Left renal pelvis (tissue), 4 donors: ENCODE results near the gene NUTM2B. TPM values are rescaled to one million over a fixed set of nuclear protein-coding genes. Genes with fewer than 3 reads are reported as not detected.
"Not testable (repeated sequence)": the region's sequence is repeated elsewhere in the genome, so short reads cannot be mapped to it uniquely, and the experiment has no call there.

Source experiments
- DNase-seq, 4 donors: peaks; one replicate each; pipeline ENCODE4 v3.0.0-alpha.2; 2013; ENCODE audit warnings: low read depth in 4 of 4, low spot score in 3 of 4
- polyA plus RNA-seq, 4 donors: library from polyadenylated mRNA; unstranded; fragments of 120-200 nt; gene quantifications; one replicate each; pipeline ENCODE4 v1.2.1, GENCODE V29; 2013; ENCODE audit not compliant: insufficient read length in 4 of 4

Gene NUTM2B
- polyA plus RNA-seq, 4 donors = 1.1 to 3.5 (median 1.9) TPM

DNA sequence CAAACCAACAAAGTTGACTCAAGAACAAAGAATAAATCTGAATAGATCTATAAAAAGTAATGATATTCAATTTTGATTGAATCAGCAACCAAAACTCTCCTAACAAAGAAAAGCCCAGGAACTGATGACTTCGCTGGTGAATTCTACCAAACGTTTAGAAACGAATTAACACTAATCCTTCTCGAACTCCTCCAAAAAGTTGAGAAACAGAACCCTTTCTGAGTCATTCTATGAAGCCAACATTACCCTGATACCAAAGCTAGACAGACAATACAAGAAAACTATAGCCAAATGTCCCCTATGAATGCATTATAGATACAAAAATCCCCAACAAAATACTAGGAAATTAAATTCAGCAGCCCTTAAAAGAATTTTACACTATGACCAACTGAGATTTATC, 17.0 kb downstream of the NUTM2B start:
- not testable (repeated sequence) for DNase-seq

DNA sequence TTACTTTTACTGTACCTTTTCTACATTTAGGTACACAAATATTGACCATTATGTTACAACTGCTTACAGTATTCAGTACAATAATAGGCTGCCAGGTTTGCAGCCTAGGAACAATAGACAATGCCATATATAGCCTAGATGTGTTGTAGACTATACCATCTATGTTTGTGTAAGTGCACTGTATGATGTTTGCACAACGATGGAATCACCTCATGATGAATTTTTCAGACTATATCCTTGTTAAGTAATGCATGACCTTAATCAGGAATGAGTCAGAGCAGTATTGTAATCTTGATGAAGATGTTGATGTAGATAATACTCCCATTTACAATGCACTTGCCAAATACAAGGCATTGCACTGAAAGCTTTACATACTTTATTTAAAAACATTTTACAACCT, 23.6 kb downstream of the NUTM2B start:
- not testable (repeated sequence) for DNase-seq

DNA sequence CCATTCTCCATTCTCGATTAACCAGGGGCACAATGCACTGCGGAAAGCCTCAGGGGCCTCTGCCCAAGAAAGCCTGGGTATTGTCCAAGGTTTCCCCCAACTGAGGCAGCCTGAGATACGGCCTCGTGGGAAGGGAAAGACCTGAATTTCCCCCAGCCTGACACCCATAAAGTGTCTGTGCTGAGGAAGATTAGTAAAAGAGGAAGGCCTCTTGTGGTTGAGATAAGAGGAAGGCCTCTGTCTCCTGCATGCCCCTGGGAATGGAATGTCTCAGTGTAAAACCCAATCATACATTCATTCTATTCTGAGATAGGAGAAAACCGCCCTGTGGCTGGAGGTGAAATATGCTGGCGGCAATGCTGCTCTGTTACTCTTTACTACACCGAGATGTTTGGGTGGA, 41.8 kb downstream of the NUTM2B start:
- DNase-seq = not testable (repeated sequence)

DNA sequence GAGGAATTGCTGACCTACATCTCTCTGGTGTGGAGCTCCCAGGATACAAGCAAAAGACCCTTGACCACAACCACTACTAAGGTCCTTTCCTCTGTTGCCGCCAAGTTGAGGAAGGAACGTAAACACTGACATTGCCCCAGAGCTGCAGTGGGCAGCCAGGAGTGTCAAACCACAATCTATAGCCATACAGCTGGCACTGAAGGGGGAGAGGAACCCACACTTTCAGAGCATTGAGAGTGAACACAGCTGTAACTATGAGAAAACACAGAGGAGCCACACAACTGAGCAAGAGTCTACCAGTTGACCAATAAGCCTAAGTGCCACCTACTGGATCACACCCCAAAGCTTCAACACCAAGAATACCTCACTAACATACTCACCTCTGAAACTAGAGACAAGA, 45.5 kb downstream of the NUTM2B start:
- DNase-seq = not testable (repeated sequence)

DNA sequence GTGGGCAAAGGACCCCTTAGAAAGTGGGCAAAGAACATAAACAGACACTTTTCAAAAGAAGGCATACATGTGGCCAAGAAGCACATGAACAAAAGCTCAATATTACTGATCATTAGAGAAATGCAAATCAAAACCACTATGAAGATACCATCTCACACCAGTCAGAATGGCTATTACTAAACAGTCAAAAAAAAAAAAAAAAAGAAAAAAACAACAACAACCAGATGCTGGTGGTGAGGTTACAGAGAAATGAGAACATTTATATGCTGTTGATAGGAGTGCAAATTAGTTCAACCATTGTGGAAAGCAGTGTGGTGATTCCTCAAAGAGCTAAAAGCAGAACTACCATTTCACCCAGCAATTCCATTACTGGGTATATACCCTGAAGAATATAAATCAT, 50.6 kb downstream of the NUTM2B start:
- DNase-seq = not testable (repeated sequence)

DNA sequence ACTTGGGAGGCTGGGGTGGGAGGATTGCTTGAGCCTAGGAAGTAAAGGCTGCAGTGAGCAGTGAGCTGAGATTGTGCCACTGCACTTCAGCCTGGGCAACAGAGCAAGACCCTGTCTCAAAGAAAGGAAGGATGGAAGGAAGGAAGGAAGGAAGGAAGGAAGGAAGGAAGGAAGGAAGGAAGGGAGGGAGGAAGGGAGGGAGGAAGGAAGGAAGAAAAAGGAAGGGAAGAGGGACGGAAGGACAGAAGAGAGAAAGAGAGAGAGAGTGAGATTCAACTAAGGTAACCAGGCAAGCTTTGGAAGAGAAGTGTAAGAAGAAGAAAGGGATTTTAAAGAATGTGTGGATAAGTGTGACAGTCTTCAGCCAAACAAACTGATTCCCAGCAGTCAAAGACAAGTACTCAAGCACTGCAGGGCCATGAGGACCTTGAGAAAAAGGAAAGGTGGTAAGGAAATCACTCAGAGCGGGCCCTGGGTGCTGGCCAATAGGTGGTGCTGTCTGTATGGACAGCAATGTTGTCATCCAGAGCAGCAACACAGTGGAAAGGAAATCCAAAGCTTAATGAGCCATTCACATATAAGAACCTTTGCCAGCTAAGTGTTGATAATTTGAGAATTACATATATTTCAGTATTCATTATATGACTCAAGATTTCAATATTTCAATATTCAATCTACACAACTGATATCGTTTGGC, 55.4 kb downstream of the NUTM2B start:
- not testable (repeated sequence) for DNase-seq

Other genes with a start within 250 kb of the NUTM2B start
- gene EIF5AL1, start 190.7 kb upstream of the NUTM2B start, polyA plus RNA-seq = 1 to 10 TPM in 2 of 4 donors, under 1 TPM in 2; 0.73 to 4.9 (median 1.6) TPM
- gene SFTPA2, start 142.8 kb upstream of the NUTM2B start, polyA plus RNA-seq = under 1 TPM in 1 of 4 donors, not detected in 3; 0.34 TPM
- under 1 TPM in 2 of 4 donors, not detected in 2; 0.34 to 0.40 TPM for gene SFTPA1, start 92.3 kb upstream of the NUTM2B start, polyA plus RNA-seq
- under 1 TPM in 3 of 4 donors, not detected in 1; 0.23 to 0.59 (median 0.41) TPM for gene NUTM2E, start 123.5 kb downstream of the NUTM2B start, polyA plus RNA-seq
- 1 to 10 TPM in 2 of 4 donors, under 1 TPM in 2; 0.46 to 1.5 (median 0.93) TPM for gene SFTPD, start 245.9 kb downstream of the NUTM2B start, polyA plus RNA-seq